ENCODE data around the gene DAB2IP. TPM values are rescaled to one million over a fixed set of nuclear protein-coding genes. Genes with fewer than 3 reads are reported as not detected.

Gene DAB2IP
- total and polyA plus RNA-seq, 2 experiments from 2014 or later: 8.9 to 42.8 TPM

GRCh38 chr9:121645853-121646807, 5.3 kb upstream of the DAB2IP start:
- Histone ChIP-seq H3K4me2 (no peak overlapping the region), H3K4me3 (no peak overlapping the region), H4K20me1 (replicated peaks; ENCODE audit: insufficient read depth) (0 out of 2 replicates have a peak, but pooled peaks cover 2% of the 10 kb centered on the region), H3K27ac (ENCODE audit: low read depth) (no peak overlapping the region), H3K36me3 (ENCODE audit: insufficient read depth) (no peaks in the 10 kb centered on the region), H3K79me2 (replicated peaks; ENCODE audit: insufficient read depth) (no peaks in the 10 kb centered on the region), H3K9me2 (ENCODE audit: insufficient read depth) (no peaks in the 10 kb centered on the region), H2AFZ (no peak overlapping the region), H3K27me3 (ENCODE audit: insufficient read depth) (peaks cover 7% of the 10 kb centered on the region; the same call in 1 of the 2 replicates), H3K4me1 (ENCODE audit: insufficient read depth) (peaks cover 20% of the 10 kb centered on the region), H3F3A (replicated peaks; ENCODE audit: low read depth) (peaks cover 8% of the 10 kb centered on the region; the same call in 1 of the 2 replicates)
- DNase-seq (ENCODE audit: low spot score): no peak
- Mint-ChIP-seq H3K27me3 (ENCODE audit: insufficient read depth, low read depth, poor library complexity) (peaks cover 10% of the 10 kb centered on the region), H3K4me3 (no peak overlapping the region), H3K27ac (no peak overlapping the region), H3K9me3 (no peaks in the 10 kb centered on the region; the same call in 2 of the 3 replicates), H3K36me3 (ENCODE audit: low read depth) (no peaks in the 10 kb centered on the region), H3K4me1 (peaks cover 48% of the 10 kb centered on the region)
- no peak for ATAC-seq
- TF ChIP-seq POLR2AphosphoS5 (IDR thresholded peaks at IDR 0.05; ENCODE audit: low read depth): no peak
- no peak for TF ChIP-seq CREB1 (CRISPR knock-in tag; IDR thresholded peaks at IDR 0.05; ENCODE audit: low read depth)
- TF ChIP-seq, protein P1, sequence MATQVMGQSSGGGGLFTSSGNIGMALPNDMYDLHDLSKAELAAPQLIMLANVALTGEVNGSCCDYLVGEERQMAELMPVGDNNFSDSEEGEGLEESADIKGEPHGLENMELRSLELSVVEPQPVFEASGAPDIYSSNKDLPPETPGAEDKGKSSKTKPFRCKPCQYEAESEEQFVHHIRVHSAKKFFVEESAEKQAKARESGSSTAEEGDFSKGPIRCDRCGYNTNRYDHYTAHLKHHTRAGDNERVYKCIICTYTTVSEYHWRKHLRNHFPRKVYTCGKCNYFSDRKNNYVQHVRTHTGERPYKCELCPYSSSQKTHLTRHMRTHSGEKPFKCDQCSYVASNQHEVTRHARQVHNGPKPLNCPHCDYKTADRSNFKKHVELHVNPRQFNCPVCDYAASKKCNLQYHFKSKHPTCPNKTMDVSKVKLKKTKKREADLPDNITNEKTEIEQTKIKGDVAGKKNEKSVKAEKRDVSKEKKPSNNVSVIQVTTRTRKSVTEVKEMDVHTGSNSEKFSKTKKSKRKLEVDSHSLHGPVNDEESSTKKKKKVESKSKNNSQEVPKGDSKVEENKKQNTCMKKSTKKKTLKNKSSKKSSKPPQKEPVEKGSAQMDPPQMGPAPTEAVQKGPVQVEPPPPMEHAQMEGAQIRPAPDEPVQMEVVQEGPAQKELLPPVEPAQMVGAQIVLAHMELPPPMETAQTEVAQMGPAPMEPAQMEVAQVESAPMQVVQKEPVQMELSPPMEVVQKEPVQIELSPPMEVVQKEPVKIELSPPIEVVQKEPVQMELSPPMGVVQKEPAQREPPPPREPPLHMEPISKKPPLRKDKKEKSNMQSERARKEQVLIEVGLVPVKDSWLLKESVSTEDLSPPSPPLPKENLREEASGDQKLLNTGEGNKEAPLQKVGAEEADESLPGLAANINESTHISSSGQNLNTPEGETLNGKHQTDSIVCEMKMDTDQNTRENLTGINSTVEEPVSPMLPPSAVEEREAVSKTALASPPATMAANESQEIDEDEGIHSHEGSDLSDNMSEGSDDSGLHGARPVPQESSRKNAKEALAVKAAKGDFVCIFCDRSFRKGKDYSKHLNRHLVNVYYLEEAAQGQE (IDR thresholded peaks at IDR 0.05; ENCODE audit: unreplicated experiment): no peak
- TF ChIP-seq ZNF331 (CRISPR knock-in tag; IDR thresholded peaks at IDR 0.05; ENCODE audit: low read depth): no peak
- TF ChIP-seq EZH2phosphoT487 (IDR thresholded peaks at IDR 0.05; ENCODE audit: unreplicated experiment): no peak
- no peak for TF ChIP-seq JUNB (IDR thresholded peaks at IDR 0.05; ENCODE audit: unreplicated experiment)
- TF ChIP-seq, protein P2, sequence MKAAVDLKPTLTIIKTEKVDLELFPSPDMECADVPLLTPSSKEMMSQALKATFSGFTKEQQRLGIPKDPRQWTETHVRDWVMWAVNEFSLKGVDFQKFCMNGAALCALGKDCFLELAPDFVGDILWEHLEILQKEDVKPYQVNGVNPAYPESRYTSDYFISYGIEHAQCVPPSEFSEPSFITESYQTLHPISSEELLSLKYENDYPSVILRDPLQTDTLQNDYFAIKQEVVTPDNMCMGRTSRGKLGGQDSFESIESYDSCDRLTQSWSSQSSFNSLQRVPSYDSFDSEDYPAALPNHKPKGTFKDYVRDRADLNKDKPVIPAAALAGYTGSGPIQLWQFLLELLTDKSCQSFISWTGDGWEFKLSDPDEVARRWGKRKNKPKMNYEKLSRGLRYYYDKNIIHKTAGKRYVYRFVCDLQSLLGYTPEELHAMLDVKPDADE (IDR thresholded peaks at IDR 0.05): no peak
- TF ChIP-seq ZNF114 (CRISPR knock-in tag; IDR thresholded peaks at IDR 0.05): no peak
- TF ChIP-seq, protein P3, sequence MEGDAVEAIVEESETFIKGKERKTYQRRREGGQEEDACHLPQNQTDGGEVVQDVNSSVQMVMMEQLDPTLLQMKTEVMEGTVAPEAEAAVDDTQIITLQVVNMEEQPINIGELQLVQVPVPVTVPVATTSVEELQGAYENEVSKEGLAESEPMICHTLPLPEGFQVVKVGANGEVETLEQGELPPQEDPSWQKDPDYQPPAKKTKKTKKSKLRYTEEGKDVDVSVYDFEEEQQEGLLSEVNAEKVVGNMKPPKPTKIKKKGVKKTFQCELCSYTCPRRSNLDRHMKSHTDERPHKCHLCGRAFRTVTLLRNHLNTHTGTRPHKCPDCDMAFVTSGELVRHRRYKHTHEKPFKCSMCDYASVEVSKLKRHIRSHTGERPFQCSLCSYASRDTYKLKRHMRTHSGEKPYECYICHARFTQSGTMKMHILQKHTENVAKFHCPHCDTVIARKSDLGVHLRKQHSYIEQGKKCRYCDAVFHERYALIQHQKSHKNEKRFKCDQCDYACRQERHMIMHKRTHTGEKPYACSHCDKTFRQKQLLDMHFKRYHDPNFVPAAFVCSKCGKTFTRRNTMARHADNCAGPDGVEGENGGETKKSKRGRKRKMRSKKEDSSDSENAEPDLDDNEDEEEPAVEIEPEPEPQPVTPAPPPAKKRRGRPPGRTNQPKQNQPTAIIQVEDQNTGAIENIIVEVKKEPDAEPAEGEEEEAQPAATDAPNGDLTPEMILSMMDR (conservative IDR thresholded peaks at IDR 0.05; ENCODE audit: low read depth in 2 of 2): no peak
- no peak for TF ChIP-seq EZH2 (IDR thresholded peaks at IDR 0.05; ENCODE audit: low read depth, unreplicated experiment)
- TF ChIP-seq ZNF462 (CRISPR knock-in tag; IDR thresholded peaks at IDR 0.05): no peak
- no peak for TF ChIP-seq STAT1 (IDR thresholded peaks at IDR 0.05; ENCODE audit: unreplicated experiment)
- no peak for TF ChIP-seq NANOG (IDR thresholded peaks at IDR 0.05; ENCODE audit: borderline replicate concordance)

Measured in GM23338 (cell line).